Nephron (organoid): Measurements from ENCODE around the gene FAM117A.
"Not testable (repeated sequence)": the region's sequence is repeated elsewhere in the genome, so short reads cannot be mapped to it uniquely, and the experiment has no call there.

Source experiments
- H3K27ac Mint-ChIP-seq, 3 experiments: 2 replicates each; pipeline ENCODE4 v1.8.0; 2020; ENCODE audit warnings: mixed read lengths in 3 of 3, mild to moderate bottlenecking in 2 of 3, moderate library complexity in 1 of 3
- H3K27me3 Mint-ChIP-seq: 2 replicates; pipeline ENCODE4 v1.8.0; 2021; ENCODE audit warnings: low read depth, mild to moderate bottlenecking, moderate library complexity, mixed read lengths
- H3K36me3 Mint-ChIP-seq: 2 replicates; pipeline ENCODE4 v1.8.0; 2020; ENCODE audit warnings: low read depth, mixed read lengths
- H3K4me1 Mint-ChIP-seq: 2 replicates; pipeline ENCODE4 v1.8.0; 2020; ENCODE audit warnings: mixed read lengths
- H3K4me3 Mint-ChIP-seq, 3 experiments: 2 replicates each; pipeline ENCODE4 v1.8.0; 2020; ENCODE audit warnings: mild to moderate bottlenecking in 3 of 3, mixed read lengths in 3 of 3, moderate library complexity in 2 of 3
- H3K9me3 Mint-ChIP-seq: 2 replicates; pipeline ENCODE4 v1.8.0; 2020; ENCODE audit warnings: mixed read lengths
- TF ChIP-seq, protein P1 (sequence below), 3 experiments: fragments of 200-600 bp; sonication (generic); IDR thresholded peaks; one replicate each; pipeline ENCODE4 v1.5.0; 2021; ENCODE audit warnings: antibody characterized with exemption in 3 of 3; ENCODE audit not compliant: unreplicated experiment in 3 of 3

Gene FAM117A

DNA sequence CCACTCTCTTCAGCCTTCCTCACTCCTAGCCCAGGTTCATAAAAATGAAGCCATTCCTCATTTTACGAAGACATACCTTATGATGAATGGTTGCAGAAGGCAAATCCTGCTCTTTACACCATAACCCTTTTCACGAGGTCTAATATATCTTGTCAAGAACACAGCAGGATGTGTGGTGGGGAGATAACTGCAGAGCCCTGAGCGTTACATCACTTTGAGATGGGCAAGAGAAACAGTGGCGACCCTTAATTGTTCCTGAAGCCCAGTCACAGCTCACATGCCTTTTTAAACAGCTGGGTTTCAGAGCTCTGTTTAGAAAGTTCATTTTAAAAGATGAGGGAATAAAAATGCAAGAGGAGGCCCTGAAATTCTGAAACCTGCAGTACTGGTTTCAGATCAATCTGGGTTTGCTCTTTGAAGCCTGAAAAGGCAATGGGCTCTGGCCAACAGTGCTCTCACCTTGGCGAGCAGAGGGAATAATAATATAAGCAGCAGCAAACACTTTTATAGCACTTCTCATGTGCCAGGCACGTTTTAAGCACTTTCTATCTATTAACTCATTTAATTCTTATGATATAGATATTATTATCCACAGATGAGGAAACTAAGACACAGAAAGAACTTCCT lies 2.9 kb downstream of the FAM117A start:
- Mint-ChIP-seq H3K27ac (peak overlapping the region in 1 of 3 experiments; percentile 2), H3K4me1 (peaks cover 59% of the 10 kb centered on the region), H3K27me3 (peaks cover 5% of the 10 kb centered on the region), H3K9me3 (no peaks in the 10 kb centered on the region), H3K4me3 (peak overlapping the region; percentile 5 to 99 (median 64)), H3K36me3 (no peaks in the 10 kb centered on the region)
- TF ChIP-seq, protein P1, sequence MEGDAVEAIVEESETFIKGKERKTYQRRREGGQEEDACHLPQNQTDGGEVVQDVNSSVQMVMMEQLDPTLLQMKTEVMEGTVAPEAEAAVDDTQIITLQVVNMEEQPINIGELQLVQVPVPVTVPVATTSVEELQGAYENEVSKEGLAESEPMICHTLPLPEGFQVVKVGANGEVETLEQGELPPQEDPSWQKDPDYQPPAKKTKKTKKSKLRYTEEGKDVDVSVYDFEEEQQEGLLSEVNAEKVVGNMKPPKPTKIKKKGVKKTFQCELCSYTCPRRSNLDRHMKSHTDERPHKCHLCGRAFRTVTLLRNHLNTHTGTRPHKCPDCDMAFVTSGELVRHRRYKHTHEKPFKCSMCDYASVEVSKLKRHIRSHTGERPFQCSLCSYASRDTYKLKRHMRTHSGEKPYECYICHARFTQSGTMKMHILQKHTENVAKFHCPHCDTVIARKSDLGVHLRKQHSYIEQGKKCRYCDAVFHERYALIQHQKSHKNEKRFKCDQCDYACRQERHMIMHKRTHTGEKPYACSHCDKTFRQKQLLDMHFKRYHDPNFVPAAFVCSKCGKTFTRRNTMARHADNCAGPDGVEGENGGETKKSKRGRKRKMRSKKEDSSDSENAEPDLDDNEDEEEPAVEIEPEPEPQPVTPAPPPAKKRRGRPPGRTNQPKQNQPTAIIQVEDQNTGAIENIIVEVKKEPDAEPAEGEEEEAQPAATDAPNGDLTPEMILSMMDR (IDR thresholded peaks at IDR 0.05; ENCODE audit: unreplicated experiment in 3 of 3), result no peak

DNA sequence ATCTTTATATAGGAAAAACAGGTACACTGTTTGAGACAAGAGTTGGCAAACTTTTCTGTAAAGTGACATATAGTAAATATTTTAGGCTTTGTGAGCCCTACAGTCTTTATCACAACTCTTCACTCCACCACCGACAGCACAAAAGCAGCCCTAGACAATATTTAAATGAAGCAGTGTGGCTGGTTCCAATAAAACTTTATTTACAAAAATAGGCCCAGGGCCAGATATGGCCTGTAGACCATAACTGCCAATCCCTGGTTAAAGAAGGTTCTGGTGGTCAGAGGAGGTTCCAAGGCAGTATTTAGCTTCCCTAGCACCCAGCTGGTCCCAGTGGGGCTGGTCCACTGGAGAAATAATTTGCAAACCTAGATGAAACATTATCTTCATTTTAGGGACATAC lies 3.6 kb downstream of the FAM117A start:
- no peaks in the 10 kb centered on the region for H3K27me3 Mint-ChIP-seq
- H3K27ac Mint-ChIP-seq, result peak overlapping the region in 1 of 3 experiments; percentile 2
- TF ChIP-seq, protein P1 (IDR thresholded peaks at IDR 0.05; ENCODE audit: unreplicated experiment in 3 of 3), result no peak
- no peaks in the 10 kb centered on the region for H3K9me3 Mint-ChIP-seq
- H3K4me1 Mint-ChIP-seq, result peaks cover 66% of the 10 kb centered on the region
- peak overlapping the region in 2 of 3 experiments; percentile 8 to 71 for H3K4me3 Mint-ChIP-seq
- H3K36me3 Mint-ChIP-seq, result peaks cover 3% of the 10 kb centered on the region

GRCh38 chr17:49759203-49759602 lies 4.7 kb downstream of the FAM117A start:
- H3K36me3 Mint-ChIP-seq, result peaks cover 3% of the 10 kb centered on the region
- H3K4me3 Mint-ChIP-seq, result no peak overlapping the region
- peak overlapping the region in 1 of 3 experiments; percentile 37 for H3K27ac Mint-ChIP-seq
- TF ChIP-seq, protein P1 (IDR thresholded peaks at IDR 0.05; ENCODE audit: unreplicated experiment in 3 of 3), result no peak
- peaks cover 66% of the 10 kb centered on the region for H3K4me1 Mint-ChIP-seq
- H3K27me3 Mint-ChIP-seq, result no peaks in the 10 kb centered on the region
- H3K9me3 Mint-ChIP-seq, result no peaks in the 10 kb centered on the region

DNA sequence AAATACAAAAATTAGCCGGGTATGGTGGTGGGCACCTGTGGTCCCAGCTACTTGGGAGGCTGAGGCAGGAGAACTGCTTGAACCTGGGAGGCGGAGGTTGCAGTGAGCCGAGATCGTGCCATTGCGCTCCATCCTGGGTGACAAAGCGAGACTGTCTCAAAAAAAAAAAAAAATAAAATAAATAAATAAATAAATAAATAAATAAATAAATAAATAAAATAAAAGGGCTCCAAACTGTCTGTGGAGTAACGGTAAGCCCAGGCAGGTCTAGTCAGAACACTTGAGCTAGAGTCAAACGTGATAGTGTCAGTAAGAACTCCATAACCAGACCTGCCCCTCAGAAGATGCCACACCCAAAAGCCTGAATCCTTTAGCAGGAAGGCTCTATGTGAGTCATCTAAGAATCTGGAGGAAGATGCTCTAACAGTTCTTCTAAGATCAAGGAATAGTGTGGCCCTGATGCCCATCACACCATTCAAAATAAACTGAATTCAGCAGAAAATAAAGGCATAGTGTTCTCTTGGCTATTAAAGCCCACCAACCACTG lies 5.4 kb downstream of the FAM117A start:
- peaks cover 64% of the 10 kb centered on the region for H3K4me1 Mint-ChIP-seq
- H3K9me3 Mint-ChIP-seq, H3K36me3 Mint-ChIP-seq, H3K4me3 Mint-ChIP-seq, H3K27me3 Mint-ChIP-seq: not testable (repeated sequence)
- H3K27ac Mint-ChIP-seq, result peak overlapping the region in 1 of 3 experiments; percentile 37

DNA sequence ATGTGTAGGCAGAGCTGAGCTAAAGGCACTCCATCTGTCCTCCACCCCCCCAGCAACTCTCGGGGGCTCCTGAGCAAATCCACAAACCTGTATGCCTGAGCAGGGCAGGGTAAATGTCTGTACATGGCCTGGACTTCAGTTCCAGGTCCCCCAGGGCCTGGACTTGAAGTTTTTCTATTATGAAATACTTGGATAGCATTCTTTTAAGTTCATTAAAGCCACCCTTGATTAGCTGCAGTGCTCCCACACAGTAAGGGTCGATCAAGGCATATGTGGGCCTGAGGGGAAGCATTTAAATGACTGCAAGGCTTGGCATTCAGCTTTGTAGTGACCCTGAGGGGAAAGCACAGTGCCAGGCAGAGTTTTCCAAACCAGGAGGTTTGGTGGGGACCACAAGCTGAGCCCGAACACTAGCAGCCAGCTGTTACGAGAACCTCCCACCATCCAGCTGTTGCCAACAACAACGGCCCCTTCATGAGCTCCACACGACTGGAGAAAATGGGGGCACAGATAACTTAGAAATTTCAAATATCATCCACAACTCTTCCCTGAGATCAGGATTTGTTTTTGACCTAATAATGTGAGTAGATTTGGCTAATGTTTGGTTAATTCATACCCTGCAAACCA lies 6.7 kb downstream of the FAM117A start:
- H3K36me3 Mint-ChIP-seq, result peaks cover 3% of the 10 kb centered on the region
- no peaks in the 10 kb centered on the region for H3K9me3 Mint-ChIP-seq
- peak overlapping the region in 1 of 3 experiments; percentile 20 for H3K4me3 Mint-ChIP-seq
- TF ChIP-seq, protein P1 (IDR thresholded peaks at IDR 0.05; ENCODE audit: unreplicated experiment in 3 of 3), result no peak
- H3K27ac Mint-ChIP-seq, result peak overlapping the region in 2 of 3 experiments; percentile 74 to 77
- H3K4me1 Mint-ChIP-seq, result peaks cover 59% of the 10 kb centered on the region
- no peaks in the 10 kb centered on the region for H3K27me3 Mint-ChIP-seq

DNA sequence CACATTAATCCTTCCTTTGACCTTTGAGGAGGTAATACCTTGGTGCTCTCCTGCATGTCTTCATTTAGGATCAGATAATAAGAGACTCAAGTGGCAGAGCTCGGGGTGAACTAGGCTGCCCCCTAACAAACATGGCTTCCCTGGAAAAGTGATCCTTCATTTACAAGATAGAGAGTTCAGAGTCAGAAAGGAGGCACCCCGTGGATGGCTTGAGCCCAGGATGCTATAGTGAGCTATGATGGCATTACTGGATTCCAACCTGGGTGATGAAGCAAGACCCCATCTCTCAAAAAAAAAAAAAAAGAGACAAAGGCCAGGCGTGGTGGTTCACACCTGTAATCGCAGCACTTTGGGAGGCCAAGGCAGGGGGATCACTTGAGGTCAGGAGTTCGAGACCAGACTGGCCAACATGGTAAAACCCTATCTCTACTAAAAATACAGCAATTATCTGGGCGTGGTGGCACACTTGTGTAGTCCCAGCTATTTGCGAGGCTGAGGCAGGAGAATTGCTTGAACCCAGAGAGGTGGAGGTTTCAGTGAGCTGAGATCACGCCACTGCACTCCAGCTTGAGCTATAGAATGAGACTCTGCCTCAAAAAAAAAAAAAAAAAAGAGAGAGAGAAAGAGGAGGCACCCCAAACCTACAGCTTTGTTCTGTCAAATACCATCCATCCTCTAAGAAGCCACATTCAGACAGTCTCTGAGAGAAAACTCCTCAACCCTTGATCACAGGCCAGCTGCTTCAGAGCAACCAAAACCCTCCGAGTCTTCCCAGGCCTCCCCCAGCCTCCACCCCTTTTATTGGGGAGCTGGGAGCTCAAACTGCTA lies 7.4 kb downstream of the FAM117A start:
- no peaks in the 10 kb centered on the region for H3K9me3 Mint-ChIP-seq
- no peaks in the 10 kb centered on the region for H3K27me3 Mint-ChIP-seq
- peaks cover 3% of the 10 kb centered on the region for H3K36me3 Mint-ChIP-seq
- H3K4me1 Mint-ChIP-seq, result peaks cover 54% of the 10 kb centered on the region
- TF ChIP-seq, protein P1 (IDR thresholded peaks at IDR 0.05; ENCODE audit: unreplicated experiment in 3 of 3), result no peak
- peak overlapping the region in 1 of 3 experiments; percentile 20 for H3K4me3 Mint-ChIP-seq
- H3K27ac Mint-ChIP-seq, result peak overlapping the region; percentile 56 to 77 (median 74)
